HG02970 (cell line): ENCODE results near the gene FILIP1.

ENCODE experiments used
- ATAC-seq: cut with Tn5 transposase; IDR thresholded peaks from one replicate; pipeline ENCODE4 v1.9.1; 2021; ENCODE audit warnings: mild to moderate bottlenecking, moderate library complexity, moderate number of reproducible peaks; ENCODE audit not compliant: unreplicated experiment, low FRiP score

FILIP1 gene

GRCh38 chr6:75393806-75394205 is 99.8 kb downstream of the FILIP1 start:
- no peak for ATAC-seq

- no peak for ATAC-seq
Measured at GRCh38 chr6:75391276-75391675, 102.3 kb downstream of the FILIP1 start.

GRCh38 chr6:75386050-75386770 is 107.4 kb downstream of the FILIP1 start:
- no peak for ATAC-seq

- no peak for ATAC-seq
Measured at GRCh38 chr6:75384116-75384515, 109.5 kb downstream of the FILIP1 start.

GRCh38 chr6:75382634-75382900 is 111.0 kb downstream of the FILIP1 start:
- no peak for ATAC-seq

GRCh38 chr6:75381877-75382633 is 111.5 kb downstream of the FILIP1 start:
- ATAC-seq = no peak

GRCh38 chr6:75379536-75379935 is 114.1 kb downstream of the FILIP1 start:
- no peak for ATAC-seq

- ATAC-seq = no peak
Measured at GRCh38 chr6:75378101-75378500, 115.5 kb downstream of the FILIP1 start.

GRCh38 chr6:75377386-75377785 is 116.2 kb downstream of the FILIP1 start:
- ATAC-seq = no peak

GRCh38 chr6:75376347-75377024 is 117.1 kb downstream of the FILIP1 start:
- ATAC-seq = no peak

GRCh38 chr6:75374961-75375400 is 118.6 kb downstream of the FILIP1 start:
- ATAC-seq = no peak

GRCh38 chr6:75372884-75373283 is 120.7 kb downstream of the FILIP1 start:
- ATAC-seq = no peak

- no peak for ATAC-seq
Measured at GRCh38 chr6:75370011-75370410, 123.6 kb downstream of the FILIP1 start.

GRCh38 chr6:75368864-75369402 is 124.7 kb downstream of the FILIP1 start:
- no peak for ATAC-seq

GRCh38 chr6:75368151-75368779 is 125.3 kb downstream of the FILIP1 start:
- ATAC-seq = no peak

- no peak for ATAC-seq
Measured at GRCh38 chr6:75363304-75363703, 130.3 kb downstream of the FILIP1 start.

GRCh38 chr6:75353644-75354043 is 140.0 kb downstream of the FILIP1 start:
- no peak for ATAC-seq

- ATAC-seq = no peak
Measured at GRCh38 chr6:75351570-75351969, 142.0 kb downstream of the FILIP1 start.

GRCh38 chr6:75350808-75351207 is 142.8 kb downstream of the FILIP1 start:
- no peak for ATAC-seq

- ATAC-seq = no peak
Measured at GRCh38 chr6:75350156-75350555, 143.4 kb downstream of the FILIP1 start.
